ENCODE measurements around the gene UPK3BL1.
"Not testable (repeated sequence)": the region's sequence is repeated elsewhere in the genome, so short reads cannot be mapped to it uniquely, and the experiment has no call there.

- not testable (repeated sequence) for TF ChIP-seq E2F5 (CRISPR knock-in tag; IDR thresholded peaks at IDR 0.05); CTCF (IDR thresholded peaks at IDR 0.05); USF1 (CRISPR knock-in tag; IDR thresholded peaks at IDR 0.05); CREM (CRISPR knock-in tag; IDR thresholded peaks at IDR 0.05); IRF1 (CRISPR knock-in tag; IDR thresholded peaks at IDR 0.05); SP1 (CRISPR knock-in tag; conservative IDR thresholded peaks at IDR 0.05); TP53 (CRISPR knock-in tag; IDR thresholded peaks at IDR 0.05); USF2 (CRISPR knock-in tag; IDR thresholded peaks at IDR 0.05); ZNF138 (CRISPR knock-in tag; conservative IDR thresholded peaks at IDR 0.05)
Observed at GRCh38 chr7:102690602-102691001, 48.0 kb upstream of the UPK3BL1 start.
